Measurements from ENCODE around the gene CISTR.

- TF ChIP-seq CTCF (IDR thresholded peaks at IDR 0.05; ENCODE audit: low read length) (no peak), EZH2 (IDR thresholded peaks at IDR 0.05; ENCODE audit: borderline replicate concordance, low read length) (no peak)
These were observed 37.1 kb upstream of the CISTR start for GRCh38 chr12:53788892-53789291.
